Nephron (organoid): ENCODE data around the gene LRRC8D.
"Not testable (repeated sequence)": the region's sequence is repeated elsewhere in the genome, so short reads cannot be mapped to it uniquely, and the experiment has no call there.

Experiments used
- H3K27ac Mint-ChIP-seq, 3 experiments: 2 replicates each; pipeline ENCODE4 v1.8.0; 2020; ENCODE audit warnings: mixed read lengths in 3 of 3, mild to moderate bottlenecking in 2 of 3, moderate library complexity in 1 of 3
- H3K27me3 Mint-ChIP-seq: 2 replicates; pipeline ENCODE4 v1.8.0; 2021; ENCODE audit warnings: low read depth, mild to moderate bottlenecking, moderate library complexity, mixed read lengths
- H3K36me3 Mint-ChIP-seq: 2 replicates; pipeline ENCODE4 v1.8.0; 2020; ENCODE audit warnings: low read depth, mixed read lengths
- H3K4me1 Mint-ChIP-seq: 2 replicates; pipeline ENCODE4 v1.8.0; 2020; ENCODE audit warnings: mixed read lengths
- H3K4me3 Mint-ChIP-seq, 3 experiments: 2 replicates each; pipeline ENCODE4 v1.8.0; 2020; ENCODE audit warnings: mild to moderate bottlenecking in 3 of 3, mixed read lengths in 3 of 3, moderate library complexity in 2 of 3
- H3K9me3 Mint-ChIP-seq: 2 replicates; pipeline ENCODE4 v1.8.0; 2020; ENCODE audit warnings: mixed read lengths
- CTCF ChIP-seq, 3 experiments: fragments of 200-600 bp; sonication (generic); IDR thresholded peaks; one replicate each; pipeline ENCODE4 v1.5.0; 2021; ENCODE audit warnings: antibody characterized with exemption in 3 of 3; ENCODE audit not compliant: unreplicated experiment in 3 of 3

Gene LRRC8D

GRCh38 chr1:89922911-89923310 is 102.1 kb downstream of the LRRC8D start:
- Mint-ChIP-seq H3K4me1 (peaks cover 8% of the 10 kb centered on the region), H3K4me3 (no peak overlapping the region), H3K36me3 (peaks cover 53% of the 10 kb centered on the region), H3K27me3 (no peaks in the 10 kb centered on the region), H3K27ac (no peak overlapping the region), H3K9me3 (peaks cover 21% of the 10 kb centered on the region)
- no peak for TF ChIP-seq CTCF (IDR thresholded peaks at IDR 0.05; ENCODE audit: unreplicated experiment in 3 of 3)

- Mint-ChIP-seq H3K36me3 (peaks cover 56% of the 10 kb centered on the region), H3K4me3 (no peak overlapping the region), H3K4me1 (peaks cover 6% of the 10 kb centered on the region), H3K9me3 (peaks cover 23% of the 10 kb centered on the region), H3K27ac (no peak overlapping the region), H3K27me3 (no peaks in the 10 kb centered on the region)
- no peak for TF ChIP-seq CTCF (IDR thresholded peaks at IDR 0.05; ENCODE audit: unreplicated experiment in 3 of 3)
Measured at GRCh38 chr1:89923517-89923916, 102.7 kb downstream of the LRRC8D start.

- Mint-ChIP-seq H3K36me3 (peaks cover 62% of the 10 kb centered on the region), H3K9me3 (peaks cover 23% of the 10 kb centered on the region)
- not testable (repeated sequence) for H3K4me1 Mint-ChIP-seq, H3K4me3 Mint-ChIP-seq, H3K27ac Mint-ChIP-seq, H3K27me3 Mint-ChIP-seq
Measured at GRCh38 chr1:89924075-89924474, 103.2 kb downstream of the LRRC8D start.

GRCh38 chr1:89927049-89927448 is 106.2 kb downstream of the LRRC8D start:
- peaks cover 23% of the 10 kb centered on the region for H3K9me3 Mint-ChIP-seq
- peaks cover 70% of the 10 kb centered on the region for H3K36me3 Mint-ChIP-seq
- no peaks in the 10 kb centered on the region for H3K27me3 Mint-ChIP-seq
- no peaks in the 10 kb centered on the region for H3K4me1 Mint-ChIP-seq
- TF ChIP-seq CTCF (IDR thresholded peaks at IDR 0.05; ENCODE audit: unreplicated experiment in 3 of 3) = no peak
- no peak overlapping the region for H3K4me3 Mint-ChIP-seq
- H3K27ac Mint-ChIP-seq = peak overlapping the region in 2 of 3 experiments; percentile 30 to 79

- Mint-ChIP-seq H3K4me3 (no peak overlapping the region), H3K36me3 (peaks cover 70% of the 10 kb centered on the region), H3K9me3 (peaks cover 23% of the 10 kb centered on the region), H3K27me3 (no peaks in the 10 kb centered on the region), H3K27ac (no peak overlapping the region), H3K4me1 (no peaks in the 10 kb centered on the region)
- no peak for TF ChIP-seq CTCF (IDR thresholded peaks at IDR 0.05; ENCODE audit: unreplicated experiment in 3 of 3)
Measured at GRCh38 chr1:89927478-89927877, 106.6 kb downstream of the LRRC8D start.

GRCh38 chr1:89928506-89928905 is 107.7 kb downstream of the LRRC8D start:
- peaks cover 20% of the 10 kb centered on the region for H3K9me3 Mint-ChIP-seq
- TF ChIP-seq CTCF (IDR thresholded peaks at IDR 0.05; ENCODE audit: unreplicated experiment in 3 of 3) = no peak
- H3K4me3 Mint-ChIP-seq = no peak overlapping the region

More at GRCh38 chr1:89928506-89928905, 107.7 kb downstream of the LRRC8D start:
- Mint-ChIP-seq H3K4me1 (no peaks in the 10 kb centered on the region), H3K36me3 (peaks cover 72% of the 10 kb centered on the region), H3K27ac (peak overlapping the region in 2 of 3 experiments; percentile 7 to 87), H3K27me3 (no peaks in the 10 kb centered on the region)
